Uterus (tissue), 2 donors: Measurements from ENCODE around the gene PHLPP2.

Experiments used
- CTCF ChIP-seq, 4 experiments: fragments of 200-600 bp in 2 of 4; fragments of 450-650 bp in 2 of 4; sonication (generic) in 2 of 4; IDR thresholded peaks; one replicate each; pipeline ENCODE4 v1.5.1; 2016 to 2019; ENCODE audit warnings: antibody characterized with exemption in 4 of 4, mild to moderate bottlenecking in 2 of 4, moderate library complexity in 1 of 4
- POLR2A ChIP-seq, 2 donors: fragments of 450-650 bp; IDR thresholded peaks; one replicate each; pipeline ENCODE4 v1.6.1; 2016; ENCODE audit warnings: antibody characterized with exemption in 2 of 2, mild to moderate bottlenecking in 1 of 2, moderate library complexity in 1 of 2

GRCh38 chr16:71629278-71630016 lies 95.1 kb downstream of the PHLPP2 start:
- TF ChIP-seq CTCF (IDR thresholded peaks at IDR 0.05) (no peak), POLR2A (IDR thresholded peaks at IDR 0.05) (no peak)
